Measurements from ENCODE around the gene GRHL1.

GRHL1 gene

GRCh38 chr2:10038123-10038522 is 86.6 kb downstream of the GRHL1 start:
- H2AFZ ChIP-seq (ENCODE audit: insufficient read depth, low read length, poor library complexity), result no peak overlapping the region
- no peak overlapping the region for H3K4me3 ChIP-seq (ENCODE audit: low read depth, low read length)
- no peak overlapping the region for H4K8ac ChIP-seq (ENCODE audit: low read depth, low read length)
- no peaks in the 10 kb centered on the region for H3K9me3 ChIP-seq (ENCODE audit: insufficient read depth, low read depth, low read length)
- no CpG with 5 or more reads among the region's 10 CpGs for WGBS (ENCODE audit: extremely low coverage, insufficient coverage, insufficient read length)
- H3K27ac ChIP-seq (ENCODE audit: low read depth, low read length), result no peak overlapping the region
- no peak overlapping the region for H3K4ac ChIP-seq (ENCODE audit: low read depth, low read length)
- H3K36me3 ChIP-seq (ENCODE audit: control insufficient read depth in 1 of 2, insufficient read depth in 2 of 2, low read length in 2 of 2), result no peaks in the 10 kb centered on the region
- H3K4me2 ChIP-seq (ENCODE audit: low read length), result no peak overlapping the region
- no peak overlapping the region for H3K23ac ChIP-seq (ENCODE audit: low read length)
- H2AK5ac ChIP-seq (ENCODE audit: low read length), result no peak overlapping the region
- H3K27me3 ChIP-seq (ENCODE audit: insufficient read depth, low read length), result no peaks in the 10 kb centered on the region
- H3K4me1 ChIP-seq (ENCODE audit: control insufficient read depth in 1 of 2, insufficient read depth in 2 of 2, low read length in 2 of 2), result peaks cover 9 to 12% of the 10 kb centered on the region in 2 experiments
- no peak overlapping the region for H3K18ac ChIP-seq (ENCODE audit: low read length)
- H4K12ac ChIP-seq (ENCODE audit: low read depth, low read length), result no peak overlapping the region
- peaks cover 5% of the 10 kb centered on the region for H3K79me1 ChIP-seq (ENCODE audit: low read length)
- no peaks in the 10 kb centered on the region for H3K79me2 ChIP-seq (ENCODE audit: control insufficient read depth, insufficient read depth, low read length, poor library complexity)
- no peak overlapping the region for H2BK5ac ChIP-seq (ENCODE audit: low read depth, low read length, poor library complexity)
- DNase-seq, result no peak
- no peak overlapping the region for H3K9ac ChIP-seq (ENCODE audit: low read length)
- H2BK12ac ChIP-seq (ENCODE audit: low read length), result no peak overlapping the region
- H4K91ac ChIP-seq (ENCODE audit: low read depth, low read length), result no peak overlapping the region
- H2BK120ac ChIP-seq (ENCODE audit: insufficient read depth, low read length, poor library complexity), result no peak overlapping the region
- no peak overlapping the region for H3K14ac ChIP-seq (ENCODE audit: low read length)

DNA sequence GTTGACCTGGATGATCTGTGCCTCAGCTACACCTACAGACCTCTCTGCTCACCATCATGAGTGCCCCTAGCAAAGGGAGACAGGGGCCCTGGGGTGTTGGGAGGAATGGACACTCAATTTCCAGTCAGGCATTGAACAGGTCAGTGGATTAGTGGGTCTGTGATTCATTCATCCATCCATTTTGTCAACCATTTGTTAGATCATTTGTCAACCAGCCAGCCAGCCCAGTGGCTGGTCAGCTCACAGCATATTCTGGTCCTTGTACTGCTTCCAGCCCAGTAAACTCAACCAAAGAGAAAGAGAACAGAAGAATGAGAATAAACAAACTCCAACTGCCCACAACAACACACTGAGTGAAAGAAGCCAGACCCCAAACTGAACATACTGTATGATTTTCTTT is 87.2 kb downstream of the GRHL1 start:
- Histone ChIP-seq H3K4ac (ENCODE audit: low read depth, low read length) (no peak overlapping the region), H4K91ac (ENCODE audit: low read depth, low read length) (no peak overlapping the region), H2BK5ac (ENCODE audit: low read depth, low read length, poor library complexity) (no peak overlapping the region), H3K4me1 (ENCODE audit: control insufficient read depth in 1 of 2, insufficient read depth in 2 of 2, low read length in 2 of 2) (peaks cover 9 to 15% of the 10 kb centered on the region in 2 experiments), H4K12ac (ENCODE audit: low read depth, low read length) (no peak overlapping the region), H2BK12ac (ENCODE audit: low read length) (no peak overlapping the region), H4K8ac (ENCODE audit: low read depth, low read length) (no peak overlapping the region), H3K27ac (ENCODE audit: low read depth, low read length) (no peak overlapping the region), H2AK5ac (ENCODE audit: low read length) (no peak overlapping the region), H3K9me3 (ENCODE audit: insufficient read depth, low read depth, low read length) (no peaks in the 10 kb centered on the region), H3K27me3 (ENCODE audit: insufficient read depth, low read length) (no peaks in the 10 kb centered on the region), H2AFZ (ENCODE audit: insufficient read depth, low read length, poor library complexity) (no peak overlapping the region), H3K23ac (ENCODE audit: low read length) (no peak overlapping the region), H3K79me2 (ENCODE audit: control insufficient read depth, insufficient read depth, low read length, poor library complexity) (peaks cover 2% of the 10 kb centered on the region), H3K9ac (ENCODE audit: low read length) (no peak overlapping the region), H3K4me2 (ENCODE audit: low read length) (no peak overlapping the region), H3K36me3 (ENCODE audit: control insufficient read depth in 1 of 2, insufficient read depth in 2 of 2, low read length in 2 of 2) (no peaks in the 10 kb centered on the region), H3K14ac (ENCODE audit: low read length) (no peak overlapping the region), H3K18ac (ENCODE audit: low read length) (no peak overlapping the region), H3K79me1 (ENCODE audit: low read length) (peaks cover 8% of the 10 kb centered on the region), H3K4me3 (ENCODE audit: low read depth, low read length) (no peak overlapping the region), H2BK120ac (ENCODE audit: insufficient read depth, low read length, poor library complexity) (no peak overlapping the region)
- no peak for DNase-seq

DNA sequence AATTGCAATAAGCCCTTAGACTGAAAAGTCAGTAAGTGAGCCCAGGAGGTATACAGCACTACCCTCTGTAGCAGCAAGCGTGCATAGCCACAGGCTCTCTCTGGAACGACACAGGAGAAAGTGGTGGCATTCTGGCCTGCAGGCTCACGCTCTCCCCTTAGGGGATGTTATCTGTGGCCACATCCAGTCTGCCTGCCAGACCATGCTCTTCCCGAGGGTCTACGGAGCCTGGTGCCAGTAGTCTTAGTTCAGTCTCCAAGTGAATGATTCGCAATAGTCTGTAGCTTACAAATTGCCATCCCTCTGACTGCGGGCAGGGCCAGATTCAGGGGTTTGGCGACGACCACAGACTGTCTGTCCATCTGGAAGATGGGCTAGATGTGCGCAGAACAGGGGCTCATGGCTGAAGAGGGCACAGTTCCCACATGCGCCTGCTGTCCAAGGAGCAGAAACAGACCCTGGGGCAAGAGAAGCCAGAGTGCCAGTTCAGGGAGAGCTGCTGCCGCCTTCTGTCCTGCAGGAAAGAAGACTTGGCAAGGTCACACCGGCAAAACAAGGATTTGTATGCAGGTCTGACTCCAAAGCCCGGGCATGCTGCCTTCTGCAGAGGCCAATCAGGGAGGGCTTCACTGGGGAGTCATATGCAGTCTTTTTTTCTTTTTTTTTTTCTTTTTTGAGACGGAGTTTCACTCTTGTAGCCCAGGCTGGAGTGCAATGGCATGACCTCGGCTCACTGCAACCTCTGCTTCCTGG is 88.3 kb downstream of the GRHL1 start:
- no peak overlapping the region for H3K23ac ChIP-seq (ENCODE audit: low read length)
- H2AFZ ChIP-seq (ENCODE audit: insufficient read depth, low read length, poor library complexity), result no peak overlapping the region
- no peak overlapping the region for H2BK120ac ChIP-seq (ENCODE audit: insufficient read depth, low read length, poor library complexity)
- H3K14ac ChIP-seq (ENCODE audit: low read length), result no peak overlapping the region
- H2BK12ac ChIP-seq (ENCODE audit: low read length), result no peak overlapping the region
- peaks cover 2% of the 10 kb centered on the region for H3K79me2 ChIP-seq (ENCODE audit: control insufficient read depth, insufficient read depth, low read length, poor library complexity)
- DNase-seq, result peak in 1 of 2 donors; percentile 42
- H4K8ac ChIP-seq (ENCODE audit: low read depth, low read length), result no peak overlapping the region
- no CpG with 5 or more reads among the region's 16 CpGs for WGBS (ENCODE audit: extremely low coverage, insufficient coverage, insufficient read length)
- H3K79me1 ChIP-seq (ENCODE audit: low read length), result peaks cover 11% of the 10 kb centered on the region
- no peak overlapping the region for H2AK5ac ChIP-seq (ENCODE audit: low read length)
- no peak overlapping the region for H3K18ac ChIP-seq (ENCODE audit: low read length)
- no peak overlapping the region for H3K4ac ChIP-seq (ENCODE audit: low read depth, low read length)
- H3K4me1 ChIP-seq (ENCODE audit: control insufficient read depth in 1 of 2, insufficient read depth in 2 of 2, low read length in 2 of 2), result peaks cover 12 to 18% of the 10 kb centered on the region in 2 experiments
- no peak overlapping the region for H2BK5ac ChIP-seq (ENCODE audit: low read depth, low read length, poor library complexity)
- H3K27ac ChIP-seq (ENCODE audit: low read depth, low read length), result no peak overlapping the region
- peaks cover 0 to 3% of the 10 kb centered on the region in 2 experiments for H3K36me3 ChIP-seq (ENCODE audit: control insufficient read depth in 1 of 2, insufficient read depth in 2 of 2, low read length in 2 of 2)
- H3K27me3 ChIP-seq (ENCODE audit: insufficient read depth, low read length), result no peaks in the 10 kb centered on the region
- peaks cover 4% of the 10 kb centered on the region for H3K9me3 ChIP-seq (ENCODE audit: insufficient read depth, low read depth, low read length)
- H4K91ac ChIP-seq (ENCODE audit: low read depth, low read length), result no peak overlapping the region
- H3K4me2 ChIP-seq (ENCODE audit: low read length), result no peak overlapping the region
- no peak overlapping the region for H4K12ac ChIP-seq (ENCODE audit: low read depth, low read length)
- no peak overlapping the region for H3K9ac ChIP-seq (ENCODE audit: low read length)
- H3K4me3 ChIP-seq (ENCODE audit: low read depth, low read length), result no peak overlapping the region

GRCh38 chr2:10041711-10042110 is 90.2 kb downstream of the GRHL1 start:
- peaks cover 0 to 3% of the 10 kb centered on the region in 2 experiments for H3K36me3 ChIP-seq (ENCODE audit: control insufficient read depth in 1 of 2, insufficient read depth in 2 of 2, low read length in 2 of 2)
- WGBS (ENCODE audit: extremely low coverage, insufficient coverage, insufficient read length), result no CpG with 5 or more reads among the region's 14 CpGs
- no peak overlapping the region for H2BK5ac ChIP-seq (ENCODE audit: low read depth, low read length, poor library complexity)
- H4K91ac ChIP-seq (ENCODE audit: low read depth, low read length), result no peak overlapping the region
- no peak overlapping the region for H4K12ac ChIP-seq (ENCODE audit: low read depth, low read length)
- H3K4me2 ChIP-seq (ENCODE audit: low read length), result no peak overlapping the region
- no peak overlapping the region for H4K8ac ChIP-seq (ENCODE audit: low read depth, low read length)
- H3K4me1 ChIP-seq (ENCODE audit: control insufficient read depth in 1 of 2, insufficient read depth in 2 of 2, low read length in 2 of 2), result peaks cover 12 to 18% of the 10 kb centered on the region in 2 experiments
- no peak overlapping the region for H3K14ac ChIP-seq (ENCODE audit: low read length)
- H2AFZ ChIP-seq (ENCODE audit: insufficient read depth, low read length, poor library complexity), result no peak overlapping the region
- no peak overlapping the region for H3K4me3 ChIP-seq (ENCODE audit: low read depth, low read length)
- no peak overlapping the region for H2BK12ac ChIP-seq (ENCODE audit: low read length)
- no peak overlapping the region for H2AK5ac ChIP-seq (ENCODE audit: low read length)
- H3K79me1 ChIP-seq (ENCODE audit: low read length), result peaks cover 11% of the 10 kb centered on the region
- no peaks in the 10 kb centered on the region for H3K27me3 ChIP-seq (ENCODE audit: insufficient read depth, low read length)
- no peak overlapping the region for H3K9ac ChIP-seq (ENCODE audit: low read length)
- H3K18ac ChIP-seq (ENCODE audit: low read length), result no peak overlapping the region
- peaks cover 4% of the 10 kb centered on the region for H3K9me3 ChIP-seq (ENCODE audit: insufficient read depth, low read depth, low read length)
- H3K27ac ChIP-seq (ENCODE audit: low read depth, low read length), result no peak overlapping the region
- no peak overlapping the region for H2BK120ac ChIP-seq (ENCODE audit: insufficient read depth, low read length, poor library complexity)
- peaks cover 2% of the 10 kb centered on the region for H3K79me2 ChIP-seq (ENCODE audit: control insufficient read depth, insufficient read depth, low read length, poor library complexity)
- H3K4ac ChIP-seq (ENCODE audit: low read depth, low read length), result no peak overlapping the region
- H3K23ac ChIP-seq (ENCODE audit: low read length), result no peak overlapping the region
- no peak for DNase-seq

All from trophoblast cell (in vitro differentiated cells and primary cell).